Colon (tissue), 2 donors: ENCODE data around the gene GNG7.
"Not testable (repeated sequence)": the region's sequence is repeated elsewhere in the genome, so short reads cannot be mapped to it uniquely, and the experiment has no call there.

Experiments used
- FAIRE-seq: peaks from 2 replicates; lab custom pipeline; 2012; peaks lifted over from hg19 to GRCh38; lab: Jason Lieb, UNC
- donor health status: control.
- donor health status: control.

GNG7 gene

GRCh38 chr19:2619076-2619475, 83.4 kb downstream of the GNG7 start:
- FAIRE-seq, result no peak

GRCh38 chr19:2618611-2619010, 83.9 kb downstream of the GNG7 start:
- no peak for FAIRE-seq

- no peak for FAIRE-seq
Measured at GRCh38 chr19:2617393-2618165, 84.9 kb downstream of the GNG7 start.

GRCh38 chr19:2616741-2617392, 85.6 kb downstream of the GNG7 start:
- no peak for FAIRE-seq

- FAIRE-seq, result no peak
Measured at GRCh38 chr19:2615782-2616181, 86.7 kb downstream of the GNG7 start.

GRCh38 chr19:2613507-2614295, 88.8 kb downstream of the GNG7 start:
- FAIRE-seq, result no peak

GRCh38 chr19:2612619-2613249, 89.8 kb downstream of the GNG7 start:
- FAIRE-seq, result no peak

- FAIRE-seq, result no peak
Measured at GRCh38 chr19:2611483-2612464, 90.7 kb downstream of the GNG7 start.

- FAIRE-seq, result no peak
Measured at GRCh38 chr19:2610637-2611482, 91.6 kb downstream of the GNG7 start.

- no peak for FAIRE-seq
Measured at GRCh38 chr19:2609389-2610116, 92.9 kb downstream of the GNG7 start.

- not testable (repeated sequence) for FAIRE-seq
Measured at GRCh38 chr19:2609034-2609388, 93.5 kb downstream of the GNG7 start.

GRCh38 chr19:2608602-2608922, 93.9 kb downstream of the GNG7 start:
- FAIRE-seq, result no peak

- no peak for FAIRE-seq
Measured at GRCh38 chr19:2607712-2608601, 94.5 kb downstream of the GNG7 start.

- not testable (repeated sequence) for FAIRE-seq
Measured at GRCh38 chr19:2606774-2607173, 95.7 kb downstream of the GNG7 start.

- FAIRE-seq, result not testable (repeated sequence)
Measured at GRCh38 chr19:2605889-2606288, 96.6 kb downstream of the GNG7 start.

- no peak for FAIRE-seq
Measured at GRCh38 chr19:2604747-2605329, 97.7 kb downstream of the GNG7 start.

- FAIRE-seq, result no peak
Measured at GRCh38 chr19:2603334-2603733, 99.2 kb downstream of the GNG7 start.
